HT1080 (cell line): Measurements from ENCODE around the gene DKC1. TPM values are rescaled to one million over a fixed set of nuclear protein-coding genes. Genes with fewer than 3 reads are reported as not detected.

Experiments used
- DNase-seq: peaks from one replicate; pipeline ENCODE4 v3.0.0-alpha.2; 2015; ENCODE audit warnings: low read depth
- polyA plus RNA-seq, 2 experiments: library from polyadenylated mRNA; depleted of rRNA; stranded (reverse); fragments of >200 nt; gene quantifications; 2 replicates each; pipeline ENCODE4 v1.2.3, GENCODE V29; 2015
- total RNA-seq: library from RNA; depleted of rRNA; stranded (reverse); fragments of >200 nt; shearing (Covaris generic); gene quantifications from 2 replicates; pipeline ENCODE4 v1.2.3, GENCODE V29; 2014; rRNA removed

The DKC1 gene
- 62.2 and 74.3 TPM in 2 replicates for total RNA-seq
- polyA plus RNA-seq (2015; cell fraction: cytosol; rRNA removed): 77.3 and 81.7 TPM in 2 replicates
- 111 and 120 TPM in 2 replicates for polyA plus RNA-seq (2015; cell fraction: nucleus; rRNA removed)

- DNase-seq: peak; percentile 94
Observed at GRCh38 chrX:154762537-154763296, at the start of gene DKC1. Gene DKC1, plus strand, starts transcription at chrX:154762864. Its CDS starts 102 bp downstream, at chrX:154762966.

GRCh38 chrX:154714925-154715324, 47.7 kb upstream of the DKC1 start:
- peak; percentile 34 for DNase-seq

GRCh38 chrX:154715825-154716224, 46.8 kb upstream of the DKC1 start:
- no peak for DNase-seq

DNA sequence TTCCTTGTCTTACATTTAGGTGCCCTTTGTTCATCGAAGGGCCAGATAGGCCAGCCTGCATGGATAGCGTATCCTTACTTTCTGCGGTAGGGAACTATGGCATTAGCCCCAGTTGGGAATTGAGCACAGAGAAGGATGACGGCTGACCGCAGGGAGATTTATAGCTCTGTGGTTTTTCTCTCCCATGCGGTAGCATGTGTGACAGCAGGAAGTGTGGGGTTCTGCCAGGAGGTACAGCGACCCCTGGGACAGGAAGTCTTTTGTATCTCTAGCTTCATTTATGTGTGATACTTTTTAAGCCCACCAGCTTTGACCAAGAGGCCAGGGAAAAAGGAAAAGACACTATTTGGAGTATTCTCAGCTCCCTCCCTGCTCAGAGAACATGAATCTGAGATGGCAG, 44.8 kb upstream of the DKC1 start:
- peak; percentile 73 for DNase-seq

DNA sequence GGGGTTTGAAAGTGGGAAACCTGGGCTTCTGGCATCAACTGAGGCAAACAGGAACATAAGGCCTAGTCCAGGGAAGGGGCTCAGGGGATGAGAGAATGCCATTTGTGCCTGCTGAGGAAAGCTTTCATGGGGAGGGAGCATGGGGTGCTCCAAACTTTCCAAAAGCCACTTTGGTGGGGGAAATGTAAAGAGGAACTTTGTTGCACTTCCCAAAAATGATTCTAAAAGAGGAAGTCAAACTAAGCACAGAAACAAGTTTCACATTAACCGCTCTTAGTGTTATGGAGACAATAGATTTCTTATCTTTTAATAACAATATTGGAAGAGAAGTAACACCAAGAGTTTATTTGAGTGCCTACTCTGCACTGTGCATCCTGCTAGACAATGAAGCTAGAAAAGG, 44.0 kb upstream of the DKC1 start:
- no peak for DNase-seq

GRCh38 chrX:154719132-154719675, 43.5 kb upstream of the DKC1 start:
- peak; percentile 76 for DNase-seq

- DNase-seq: no peak
Observed at GRCh38 chrX:154720067-154720466, 42.6 kb upstream of the DKC1 start.

GRCh38 chrX:154721155-154721554, 41.5 kb upstream of the DKC1 start:
- no peak for DNase-seq

GRCh38 chrX:154724993-154725756, 37.5 kb upstream of the DKC1 start:
- no peak for DNase-seq

DNA sequence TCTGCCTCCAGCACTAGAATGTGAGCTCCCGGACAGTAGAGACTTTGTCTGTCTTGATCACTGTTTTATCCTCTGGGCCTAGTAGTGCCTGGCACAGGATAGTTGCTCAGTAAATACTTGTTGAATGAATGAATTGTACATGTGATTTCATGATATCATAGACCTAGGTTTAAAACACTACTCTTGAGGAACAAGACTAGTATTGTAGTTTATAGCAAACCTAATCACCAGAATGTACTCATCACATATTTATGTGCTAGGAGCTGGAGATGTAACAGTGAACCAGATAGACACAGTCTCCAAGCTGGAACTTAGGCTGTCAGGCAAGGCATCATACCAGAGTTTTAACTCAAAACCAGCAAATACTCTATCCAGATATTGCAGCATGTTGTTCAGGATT, 35.2 kb upstream of the DKC1 start:
- peak; percentile 33 for DNase-seq

- peak; percentile 85 for DNase-seq
Observed at GRCh38 chrX:154727871-154728270, 34.8 kb upstream of the DKC1 start.

DNA sequence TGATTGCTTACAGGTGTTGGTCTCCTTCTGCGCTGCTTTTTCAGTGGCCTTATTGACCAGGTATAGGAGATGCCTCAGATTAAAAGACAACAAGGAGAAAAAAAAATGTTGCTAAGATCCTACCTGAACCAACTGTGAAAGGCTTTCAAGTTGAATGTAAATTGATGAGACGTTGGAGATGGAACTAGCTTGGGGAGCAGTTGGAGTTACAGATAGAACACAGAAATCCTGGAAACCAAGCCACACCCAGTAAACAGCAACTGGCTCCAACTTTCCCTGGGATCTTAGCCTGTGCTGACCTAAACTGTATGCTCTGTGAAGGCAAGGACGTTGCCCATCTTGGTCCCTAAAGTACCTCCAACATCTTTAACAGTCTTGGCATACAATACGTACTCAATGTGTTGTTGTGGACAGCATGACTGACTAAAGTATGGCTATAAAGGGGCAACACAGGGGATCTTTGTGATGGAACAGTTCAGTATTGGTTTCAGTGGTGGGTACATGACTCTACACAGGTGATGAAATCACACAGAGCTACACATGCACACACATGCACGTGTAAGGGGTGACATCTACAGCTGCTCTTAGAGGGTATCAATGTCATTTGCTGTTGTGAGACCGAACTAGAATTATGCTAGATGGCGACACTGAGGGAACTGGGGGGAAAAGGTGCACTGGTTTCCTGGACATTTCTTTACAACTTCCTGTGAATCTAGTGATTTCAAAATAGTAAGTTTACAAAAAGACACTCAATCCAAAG, 34.1 kb upstream of the DKC1 start:
- no peak for DNase-seq

GRCh38 chrX:154729439-154729838, 33.2 kb upstream of the DKC1 start:
- no peak for DNase-seq

GRCh38 chrX:154730253-154730891, 32.3 kb upstream of the DKC1 start:
- no peak for DNase-seq

GRCh38 chrX:154731184-154731583, 31.5 kb upstream of the DKC1 start:
- DNase-seq: no peak

DNA sequence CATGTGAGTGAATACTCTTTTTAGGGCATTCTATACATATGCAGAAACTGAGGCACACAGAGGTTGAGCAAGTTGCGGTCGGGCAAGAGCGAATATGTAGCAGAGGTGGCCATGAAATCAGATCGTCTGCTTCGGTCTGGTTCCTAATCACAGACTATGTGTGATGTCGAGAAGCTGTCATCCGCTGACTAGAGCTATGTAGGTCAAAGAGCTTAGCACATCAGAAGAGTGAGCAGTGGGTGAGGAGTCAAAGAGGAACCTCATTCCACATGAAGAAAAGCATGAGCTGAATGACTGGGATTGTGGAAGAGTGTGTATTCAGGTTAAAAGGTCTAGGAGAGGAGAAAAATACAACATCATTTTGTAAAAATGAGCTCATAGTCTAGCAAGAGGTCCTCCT, 30.8 kb upstream of the DKC1 start:
- DNase-seq: no peak

GRCh38 chrX:154732421-154733065, 30.1 kb upstream of the DKC1 start:
- peak; percentile 88 for DNase-seq

GRCh38 chrX:154733066-154733425, 29.6 kb upstream of the DKC1 start:
- no peak for DNase-seq

GRCh38 chrX:154734061-154734781, 28.4 kb upstream of the DKC1 start:
- DNase-seq: no peak
